Hepatocyte (in vitro differentiated cells): Measurements from ENCODE around the gene LIMS3.
"Not testable (repeated sequence)": the region's sequence is repeated elsewhere in the genome, so short reads cannot be mapped to it uniquely, and the experiment has no call there.

Experiments
- EZH2 ChIP-seq: fragments of 200-600 bp; sonication (generic); IDR thresholded peaks from 2 replicates; pipeline ENCODE4 v1.6.1; 2016; ENCODE audit warnings: antibody characterized with exemption, mild to moderate bottlenecking, borderline replicate concordance
- EZH2phosphoT487 ChIP-seq: fragments of 200-600 bp; sonication (generic); IDR thresholded peaks from one replicate; pipeline ENCODE4 v1.6.1; 2018; ENCODE audit warnings: antibody characterized with exemption, mild to moderate bottlenecking, low read depth, moderate library complexity; ENCODE audit not compliant: unreplicated experiment, severe bottlenecking
- TF ChIP-seq, protein P1 (sequence below): fragments of 200-600 bp; sonication (generic); IDR thresholded peaks from 2 replicates; pipeline ENCODE4 v1.5.1; 2016; ENCODE audit warnings: antibody characterized with exemption, mild to moderate bottlenecking; ENCODE audit not compliant: poor library complexity

DNA sequence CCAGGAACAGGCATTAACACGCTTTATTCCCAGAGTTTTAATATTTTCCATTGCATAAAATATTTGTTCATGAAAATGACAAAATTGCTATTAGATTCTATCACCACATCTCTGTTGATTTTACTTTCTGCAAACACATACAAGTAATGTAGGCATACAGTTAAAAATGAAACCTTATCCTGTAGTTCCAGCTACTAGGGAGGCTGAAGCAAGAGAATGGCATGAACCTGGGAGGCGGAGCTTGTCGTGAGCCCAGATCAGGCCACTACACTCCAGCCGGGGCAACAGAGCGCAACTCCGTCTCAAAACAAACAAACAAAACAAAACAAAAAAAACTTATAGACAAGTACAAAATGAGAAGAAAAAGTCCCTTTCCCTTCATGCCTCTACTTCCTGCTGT lies 38.0 kb downstream of the LIMS3 start:
- TF ChIP-seq, protein P1, sequence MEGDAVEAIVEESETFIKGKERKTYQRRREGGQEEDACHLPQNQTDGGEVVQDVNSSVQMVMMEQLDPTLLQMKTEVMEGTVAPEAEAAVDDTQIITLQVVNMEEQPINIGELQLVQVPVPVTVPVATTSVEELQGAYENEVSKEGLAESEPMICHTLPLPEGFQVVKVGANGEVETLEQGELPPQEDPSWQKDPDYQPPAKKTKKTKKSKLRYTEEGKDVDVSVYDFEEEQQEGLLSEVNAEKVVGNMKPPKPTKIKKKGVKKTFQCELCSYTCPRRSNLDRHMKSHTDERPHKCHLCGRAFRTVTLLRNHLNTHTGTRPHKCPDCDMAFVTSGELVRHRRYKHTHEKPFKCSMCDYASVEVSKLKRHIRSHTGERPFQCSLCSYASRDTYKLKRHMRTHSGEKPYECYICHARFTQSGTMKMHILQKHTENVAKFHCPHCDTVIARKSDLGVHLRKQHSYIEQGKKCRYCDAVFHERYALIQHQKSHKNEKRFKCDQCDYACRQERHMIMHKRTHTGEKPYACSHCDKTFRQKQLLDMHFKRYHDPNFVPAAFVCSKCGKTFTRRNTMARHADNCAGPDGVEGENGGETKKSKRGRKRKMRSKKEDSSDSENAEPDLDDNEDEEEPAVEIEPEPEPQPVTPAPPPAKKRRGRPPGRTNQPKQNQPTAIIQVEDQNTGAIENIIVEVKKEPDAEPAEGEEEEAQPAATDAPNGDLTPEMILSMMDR: not testable (repeated sequence)
- TF ChIP-seq EZH2phosphoT487, EZH2: not testable (repeated sequence)
